HG02970 (cell line): ENCODE measurements around the gene PLEKHA6.

ENCODE experiments used
- ATAC-seq: cut with Tn5 transposase; IDR thresholded peaks from one replicate; pipeline ENCODE4 v1.9.1; 2021; ENCODE audit warnings: mild to moderate bottlenecking, moderate library complexity, moderate number of reproducible peaks; ENCODE audit not compliant: unreplicated experiment, low FRiP score

Gene PLEKHA6

GRCh38 chr1:204264805-204265204, 94.9 kb downstream of the PLEKHA6 start:
- ATAC-seq = no peak

- ATAC-seq = no peak
Measured at GRCh38 chr1:204263254-204263910, 96.3 kb downstream of the PLEKHA6 start.

- ATAC-seq = no peak
Measured at GRCh38 chr1:204262506-204263253, 97.0 kb downstream of the PLEKHA6 start.

- no peak for ATAC-seq
Measured at GRCh38 chr1:204261746-204262505, 97.8 kb downstream of the PLEKHA6 start.

GRCh38 chr1:204261266-204261665, 98.5 kb downstream of the PLEKHA6 start:
- no peak for ATAC-seq

GRCh38 chr1:204260601-204261197, 99.0 kb downstream of the PLEKHA6 start:
- ATAC-seq = no peak

- ATAC-seq = no peak
Measured at GRCh38 chr1:204259782-204260181, 99.9 kb downstream of the PLEKHA6 start.

- ATAC-seq = no peak
Measured at GRCh38 chr1:204259196-204259595, 100.5 kb downstream of the PLEKHA6 start.

- no peak for ATAC-seq
Measured at GRCh38 chr1:204258213-204259115, 101.3 kb downstream of the PLEKHA6 start.

GRCh38 chr1:204257446-204257845, 102.3 kb downstream of the PLEKHA6 start:
- no peak for ATAC-seq

- no peak for ATAC-seq
Measured at GRCh38 chr1:204256531-204256930, 103.2 kb downstream of the PLEKHA6 start.

GRCh38 chr1:204255966-204256365, 103.8 kb downstream of the PLEKHA6 start:
- no peak for ATAC-seq

GRCh38 chr1:204255225-204255624, 104.5 kb downstream of the PLEKHA6 start:
- ATAC-seq = no peak

GRCh38 chr1:204254031-204254661, 105.6 kb downstream of the PLEKHA6 start:
- no peak for ATAC-seq

GRCh38 chr1:204251926-204252689, 107.6 kb downstream of the PLEKHA6 start:
- ATAC-seq = no peak

- ATAC-seq = no peak
Measured at GRCh38 chr1:204251286-204251685, 108.4 kb downstream of the PLEKHA6 start.

- ATAC-seq = no peak
Measured at GRCh38 chr1:204250428-204251030, 109.2 kb downstream of the PLEKHA6 start.

GRCh38 chr1:204249736-204250427, 109.8 kb downstream of the PLEKHA6 start:
- ATAC-seq = no peak
